ENCODE measurements around the gene ANTXR1.

Gene ANTXR1

GRCh38 chr2:69055688-69056470 lies 42.9 kb downstream of the ANTXR1 start:
- no peaks in the 10 kb centered on the region for H3K4me1 ChIP-seq
- H3K36me3 ChIP-seq = no peaks in the 10 kb centered on the region
- TF ChIP-seq CTCF (IDR thresholded peaks at IDR 0.05; ENCODE audit: low read depth, low read length) = no peak
- H3K9me3 ChIP-seq = no peaks in the 10 kb centered on the region
- no peak overlapping the region for H3K4me3 ChIP-seq (ENCODE audit: low read depth, low read length)
- DNase-seq = no peak
- no peaks in the 10 kb centered on the region for H3K27me3 ChIP-seq

DNA sequence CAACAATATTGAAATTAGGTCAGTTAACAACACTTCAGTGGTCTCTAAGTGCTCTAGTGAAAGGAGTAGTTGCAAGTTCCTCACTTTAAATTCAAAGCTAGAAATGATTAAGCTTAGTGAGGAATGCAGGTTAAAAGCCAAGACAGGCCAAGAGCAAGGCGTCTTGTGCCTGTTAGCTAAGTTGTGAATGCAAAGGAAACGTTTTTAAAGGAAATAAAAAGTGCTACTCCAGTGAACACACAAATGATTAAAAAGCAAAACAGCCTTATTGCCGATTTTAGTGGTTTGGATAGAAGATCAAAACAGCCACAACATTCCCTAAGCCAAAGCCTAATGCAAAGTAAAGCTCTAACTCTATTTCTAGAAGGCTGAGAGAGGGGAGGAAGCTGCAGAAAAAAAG lies 44.7 kb downstream of the ANTXR1 start:
- Histone ChIP-seq H3K27me3 (no peaks in the 10 kb centered on the region), H3K4me1 (no peaks in the 10 kb centered on the region), H3K9me3 (no peaks in the 10 kb centered on the region), H3K4me3 (ENCODE audit: low read depth, low read length) (no peak overlapping the region), H3K36me3 (no peaks in the 10 kb centered on the region)
- no peak for TF ChIP-seq CTCF (IDR thresholded peaks at IDR 0.05; ENCODE audit: low read depth, low read length)
- DNase-seq = no peak

DNA sequence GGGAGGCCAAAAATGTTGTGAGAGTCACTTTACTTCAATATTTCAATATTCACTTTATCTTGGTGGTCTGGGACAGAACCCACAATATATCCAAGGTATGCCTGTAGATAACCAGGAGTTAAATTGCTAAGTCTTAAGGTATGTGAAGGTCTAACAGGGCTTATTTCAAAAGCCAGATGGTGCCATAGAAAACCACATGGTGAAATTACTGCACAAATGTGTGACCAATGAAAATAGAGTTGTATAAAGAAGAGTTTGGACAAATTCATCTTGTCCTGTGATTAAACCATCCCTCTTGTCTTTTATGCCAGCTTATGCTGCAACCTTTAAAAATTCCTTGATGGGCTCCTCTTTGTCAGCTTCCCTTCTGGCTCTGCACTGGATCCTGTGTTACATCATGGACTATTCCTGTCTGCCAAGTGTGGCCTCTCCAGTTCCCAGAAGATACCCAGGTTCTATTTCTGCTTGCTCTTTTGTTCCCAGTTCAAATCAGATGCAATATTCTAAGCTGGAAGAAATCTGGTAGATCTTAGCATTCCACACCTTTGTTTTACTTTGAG lies 46.8 kb downstream of the ANTXR1 start:
- Histone ChIP-seq H3K4me1 (no peaks in the 10 kb centered on the region), H3K4me3 (ENCODE audit: low read depth, low read length) (no peak overlapping the region), H3K27me3 (no peaks in the 10 kb centered on the region), H3K36me3 (no peaks in the 10 kb centered on the region), H3K9me3 (no peaks in the 10 kb centered on the region)
- no peak for DNase-seq
- no peak for TF ChIP-seq CTCF (IDR thresholded peaks at IDR 0.05; ENCODE audit: low read depth, low read length)

DNA sequence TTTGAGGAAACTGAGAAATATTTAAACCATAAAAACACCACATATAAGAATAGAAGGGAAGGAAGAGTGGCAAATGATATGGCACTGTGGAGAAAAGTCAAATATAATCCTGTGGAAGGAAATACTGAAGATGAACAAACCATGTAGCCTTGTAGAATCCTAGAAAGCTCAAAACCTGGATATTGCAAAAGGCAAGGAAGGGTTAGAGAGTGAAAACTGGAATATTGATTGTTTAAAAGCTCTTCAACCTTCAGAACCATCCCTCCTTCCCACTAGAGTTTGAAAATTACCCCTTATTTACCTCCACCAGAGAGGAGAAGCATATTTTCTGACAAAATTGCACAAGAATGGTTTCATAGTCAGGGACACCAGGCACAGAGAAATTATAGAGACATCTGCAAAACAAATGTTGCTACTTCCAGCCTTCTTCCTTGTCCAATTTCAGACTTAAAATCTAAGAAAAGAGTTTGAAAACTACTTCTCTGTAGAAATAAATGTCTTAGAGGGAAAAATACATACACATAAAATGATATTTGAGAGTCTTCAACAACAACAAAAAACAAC lies 48.0 kb downstream of the ANTXR1 start:
- Histone ChIP-seq H3K4me1 (no peaks in the 10 kb centered on the region), H3K4me3 (ENCODE audit: low read depth, low read length) (no peak overlapping the region), H3K9me3 (no peaks in the 10 kb centered on the region), H3K27me3 (no peaks in the 10 kb centered on the region), H3K36me3 (no peaks in the 10 kb centered on the region)
- DNase-seq = no peak
- no peak for TF ChIP-seq CTCF (IDR thresholded peaks at IDR 0.05; ENCODE audit: low read depth, low read length)

- H3K4me3 ChIP-seq (ENCODE audit: low read depth, low read length) = no peak overlapping the region
- no peaks in the 10 kb centered on the region for H3K27me3 ChIP-seq
- no peak for TF ChIP-seq CTCF (IDR thresholded peaks at IDR 0.05; ENCODE audit: low read depth, low read length)
- no peaks in the 10 kb centered on the region for H3K36me3 ChIP-seq
- H3K4me1 ChIP-seq = no peaks in the 10 kb centered on the region
- no peak for DNase-seq
- no peaks in the 10 kb centered on the region for H3K9me3 ChIP-seq
Observed at GRCh38 chr2:69061525-69061924, 48.5 kb downstream of the ANTXR1 start.

Measured in BE2C (cell line).